ENCODE data around the gene GSTM5.
"Not testable (repeated sequence)": the region's sequence is repeated elsewhere in the genome, so short reads cannot be mapped to it uniquely, and the experiment has no call there.

The GSTM5 gene

GRCh38 chr1:109687641-109688499 lies 24.2 kb upstream of the GSTM5 start, which contains the start of gene GSTM1:
Gene GSTM1 (plus strand): TSS chr1:109687817. CDS start chr1:109687874, 57 bp downstream.
- TF ChIP-seq EZH2 (IDR thresholded peaks at IDR 0.05; ENCODE audit: borderline replicate concordance, low read length) (no peak), CTCF (IDR thresholded peaks at IDR 0.05; ENCODE audit: low read length) (peak; percentile 21; the same call in 1 of the 2 replicates)
- H3K27ac ChIP-seq (ENCODE audit: low read depth, low read length, poor library complexity, severe bottlenecking) = no peak within 1 kb of the TSS
- no peaks in the 10 kb centered on the region for H3K36me3 ChIP-seq (ENCODE audit: insufficient read depth, low read length)
- H2AFZ ChIP-seq (ENCODE audit: low read length) = no peak within 1 kb of the TSS
- H3K79me2 ChIP-seq (ENCODE audit: insufficient read depth, low read length) = no peaks in the 10 kb centered on the region
- H3K9me2 ChIP-seq (ENCODE audit: low read depth, low read length) = no peaks in the 10 kb centered on the region
- peak within 1 kb of the TSS; percentile 61 for H3K4me2 ChIP-seq (ENCODE audit: low read length)
- H3K9ac ChIP-seq (ENCODE audit: low read length) = peak within 1 kb of the TSS; percentile 54; the same call in 1 of the 2 replicates
- peak within 1 kb of the TSS; percentile 57 for H3K4me3 ChIP-seq (ENCODE audit: low read depth, low read length, poor library complexity, severe bottlenecking)
- H3F3A ChIP-seq (ENCODE audit: insufficient read depth, low read length) = no peaks in the 10 kb centered on the region
- H3K9me3 ChIP-seq (ENCODE audit: low read length) = no peaks in the 10 kb centered on the region
- no peaks in the 10 kb centered on the region for H4K20me1 ChIP-seq (ENCODE audit: insufficient read depth, low read length)
- peaks cover 6% of the 10 kb centered on the region for H3K4me1 ChIP-seq (ENCODE audit: insufficient read depth, low read length, severe bottlenecking)
- H3K27me3 ChIP-seq (ENCODE audit: insufficient read depth, low read length) = no peaks in the 10 kb centered on the region

- H3K79me2 ChIP-seq (ENCODE audit: insufficient read depth, low read length) = no peaks in the 10 kb centered on the region
- no peak overlapping the region for H3K4me2 ChIP-seq (ENCODE audit: low read length)
- peaks cover 6% of the 10 kb centered on the region for H3K4me1 ChIP-seq (ENCODE audit: insufficient read depth, low read length, severe bottlenecking)
- H3K9me3 ChIP-seq (ENCODE audit: low read length) = no peaks in the 10 kb centered on the region
- H3K9ac ChIP-seq (ENCODE audit: low read length) = no peak overlapping the region
- no peaks in the 10 kb centered on the region for H3K36me3 ChIP-seq (ENCODE audit: insufficient read depth, low read length)
- no peaks in the 10 kb centered on the region for H3K27me3 ChIP-seq (ENCODE audit: insufficient read depth, low read length)
- H3F3A ChIP-seq (ENCODE audit: insufficient read depth, low read length) = no peaks in the 10 kb centered on the region
- no peak for TF ChIP-seq EZH2 (IDR thresholded peaks at IDR 0.05; ENCODE audit: borderline replicate concordance, low read length)
- no peaks in the 10 kb centered on the region for H4K20me1 ChIP-seq (ENCODE audit: insufficient read depth, low read length)
- no peak overlapping the region for H2AFZ ChIP-seq (ENCODE audit: low read length)
- no peaks in the 10 kb centered on the region for H3K9me2 ChIP-seq (ENCODE audit: low read depth, low read length)
- H3K27ac ChIP-seq (ENCODE audit: low read depth, low read length, poor library complexity, severe bottlenecking) = no peak overlapping the region
- no peak overlapping the region for H3K4me3 ChIP-seq (ENCODE audit: low read depth, low read length, poor library complexity, severe bottlenecking)
Measured at GRCh38 chr1:109689844-109690405, 22.1 kb upstream of the GSTM5 start.

GRCh38 chr1:109691759-109692158 lies 20.3 kb upstream of the GSTM5 start:
- Histone ChIP-seq H3K27ac (ENCODE audit: low read depth, low read length, poor library complexity, severe bottlenecking) (no peak overlapping the region), H3K79me2 (ENCODE audit: insufficient read depth, low read length) (no peaks in the 10 kb centered on the region), H3K9me2 (ENCODE audit: low read depth, low read length) (no peaks in the 10 kb centered on the region), H3K4me2 (ENCODE audit: low read length) (no peak overlapping the region), H3K4me3 (ENCODE audit: low read depth, low read length, poor library complexity, severe bottlenecking) (no peak overlapping the region), H4K20me1 (ENCODE audit: insufficient read depth, low read length) (no peaks in the 10 kb centered on the region), H3K4me1 (ENCODE audit: insufficient read depth, low read length, severe bottlenecking) (peaks cover 6% of the 10 kb centered on the region), H3K27me3 (ENCODE audit: insufficient read depth, low read length) (no peaks in the 10 kb centered on the region), H3F3A (ENCODE audit: insufficient read depth, low read length) (no peaks in the 10 kb centered on the region), H3K9ac (ENCODE audit: low read length) (no peak overlapping the region), H2AFZ (ENCODE audit: low read length) (no peak overlapping the region), H3K9me3 (ENCODE audit: low read length) (no peaks in the 10 kb centered on the region), H3K36me3 (ENCODE audit: insufficient read depth, low read length) (no peaks in the 10 kb centered on the region)
- TF ChIP-seq EZH2 (IDR thresholded peaks at IDR 0.05; ENCODE audit: borderline replicate concordance, low read length) = no peak
- TF ChIP-seq CTCF (IDR thresholded peaks at IDR 0.05; ENCODE audit: low read length) = no peak

- H3F3A ChIP-seq (ENCODE audit: insufficient read depth, low read length); H3K27me3 ChIP-seq (ENCODE audit: insufficient read depth, low read length); H4K20me1 ChIP-seq (ENCODE audit: insufficient read depth, low read length); H3K4me2 ChIP-seq (ENCODE audit: low read length); H3K4me3 ChIP-seq (ENCODE audit: low read depth, low read length, poor library complexity, severe bottlenecking); H3K9ac ChIP-seq (ENCODE audit: low read length); H3K9me2 ChIP-seq (ENCODE audit: low read depth, low read length); H2AFZ ChIP-seq (ENCODE audit: low read length); H3K36me3 ChIP-seq (ENCODE audit: insufficient read depth, low read length); H3K9me3 ChIP-seq (ENCODE audit: low read length); H3K79me2 ChIP-seq (ENCODE audit: insufficient read depth, low read length); H3K4me1 ChIP-seq (ENCODE audit: insufficient read depth, low read length, severe bottlenecking); H3K27ac ChIP-seq (ENCODE audit: low read depth, low read length, poor library complexity, severe bottlenecking): not testable (repeated sequence)
Measured at GRCh38 chr1:109694400-109694799, 17.7 kb upstream of the GSTM5 start.

GRCh38 chr1:109695138-109695537 lies 16.9 kb upstream of the GSTM5 start:
- not testable (repeated sequence) for H3K4me2 ChIP-seq (ENCODE audit: low read length); H2AFZ ChIP-seq (ENCODE audit: low read length); H3K4me1 ChIP-seq (ENCODE audit: insufficient read depth, low read length, severe bottlenecking); H4K20me1 ChIP-seq (ENCODE audit: insufficient read depth, low read length); H3K79me2 ChIP-seq (ENCODE audit: insufficient read depth, low read length); H3K4me3 ChIP-seq (ENCODE audit: low read depth, low read length, poor library complexity, severe bottlenecking); H3K9ac ChIP-seq (ENCODE audit: low read length); H3F3A ChIP-seq (ENCODE audit: insufficient read depth, low read length); H3K9me2 ChIP-seq (ENCODE audit: low read depth, low read length); H3K27me3 ChIP-seq (ENCODE audit: insufficient read depth, low read length); H3K36me3 ChIP-seq (ENCODE audit: insufficient read depth, low read length); H3K9me3 ChIP-seq (ENCODE audit: low read length); H3K27ac ChIP-seq (ENCODE audit: low read depth, low read length, poor library complexity, severe bottlenecking)

Data from OCI-LY1 (cell line).